GM19023 (cell line): ENCODE measurements around the gene HSPA5.
"Not testable (repeated sequence)": the region's sequence is repeated elsewhere in the genome, so short reads cannot be mapped to it uniquely, and the experiment has no call there.

Experiments
- ATAC-seq: cut with Tn5 transposase; IDR thresholded peaks from one replicate; pipeline ENCODE4 v1.9.1; 2021; ENCODE audit warnings: mild to moderate bottlenecking, moderate library complexity; ENCODE audit not compliant: unreplicated experiment

The HSPA5 gene

GRCh38 chr9:125194466-125194865 is 46.7 kb downstream of the HSPA5 start:
- ATAC-seq, result not testable (repeated sequence)

GRCh38 chr9:125190361-125190801 is 50.8 kb downstream of the HSPA5 start:
- no peak for ATAC-seq

GRCh38 chr9:125189361-125190289 is 51.5 kb downstream of the HSPA5 start, which contains the start of gene PPP6C:
Gene PPP6C, minus strand, starts transcription at chr9:125189803. Its CDS starts 85 bp downstream, at chr9:125189718.
- ATAC-seq, result peak; percentile 97

- peak; percentile 9 for ATAC-seq
These were observed 52.2 kb downstream of the HSPA5 start for GRCh38 chr9:125189011-125189360.
